Renal pelvis (tissue), 4 donors: ENCODE measurements around the gene DLG5. TPM values are rescaled to one million over a fixed set of nuclear protein-coding genes. Genes with fewer than 3 reads are reported as not detected.

Experiments used
- DNase-seq: peaks from one replicate; pipeline ENCODE4 v3.0.0-alpha.2; 2013
- polyA plus RNA-seq, 3 donors: library from polyadenylated mRNA; unstranded; fragments of 120-200 nt; gene quantifications; one replicate each; pipeline ENCODE4 v1.2.1, GENCODE V29; 2013; ENCODE audit not compliant: insufficient read length in 3 of 3

Gene DLG5
- polyA plus RNA-seq, 3 donors = 44.6 to 53.8 (median 46.0) TPM

DNA sequence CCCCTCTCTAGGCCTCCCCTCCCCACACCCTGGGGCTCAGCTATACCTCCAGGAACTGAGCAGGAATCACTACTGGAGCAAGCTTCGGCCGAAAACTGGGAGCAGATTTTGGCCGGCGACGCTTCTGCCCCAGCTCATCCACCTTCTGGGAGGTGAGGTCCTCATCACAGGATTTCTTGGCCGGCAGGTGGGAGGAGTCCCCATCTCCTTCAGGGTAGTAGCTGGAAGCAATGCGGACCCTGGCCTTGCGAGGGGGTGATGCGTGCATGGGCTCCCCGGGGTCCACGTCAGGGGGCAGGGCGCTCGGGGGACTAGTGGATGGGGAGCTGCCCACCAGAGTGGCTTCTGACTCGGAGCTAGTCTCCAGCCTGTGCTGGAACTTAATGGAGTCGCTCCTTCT lies 105.5 kb downstream of the DLG5 start:
- DNase-seq = no peak

DNA sequence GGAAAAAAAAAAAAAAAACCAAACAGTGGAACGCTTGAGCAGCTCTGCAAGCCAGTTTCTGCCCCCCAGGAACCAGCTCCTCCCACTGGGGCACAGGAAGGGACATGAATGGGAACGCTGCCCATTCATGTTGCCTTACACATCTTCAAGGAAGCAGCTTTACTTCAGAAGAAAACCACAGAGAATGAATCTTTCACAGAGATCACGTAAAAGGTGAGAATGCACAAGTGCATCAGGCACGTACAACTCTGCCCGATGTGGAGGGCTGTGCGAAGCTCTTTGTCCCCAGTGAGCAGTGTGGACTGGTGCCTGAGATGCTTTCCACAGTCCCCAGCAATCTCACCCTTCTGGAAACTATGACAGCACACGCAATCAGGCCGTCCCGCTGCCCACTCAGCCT lies 106.2 kb downstream of the DLG5 start:
- DNase-seq = no peak

DNA sequence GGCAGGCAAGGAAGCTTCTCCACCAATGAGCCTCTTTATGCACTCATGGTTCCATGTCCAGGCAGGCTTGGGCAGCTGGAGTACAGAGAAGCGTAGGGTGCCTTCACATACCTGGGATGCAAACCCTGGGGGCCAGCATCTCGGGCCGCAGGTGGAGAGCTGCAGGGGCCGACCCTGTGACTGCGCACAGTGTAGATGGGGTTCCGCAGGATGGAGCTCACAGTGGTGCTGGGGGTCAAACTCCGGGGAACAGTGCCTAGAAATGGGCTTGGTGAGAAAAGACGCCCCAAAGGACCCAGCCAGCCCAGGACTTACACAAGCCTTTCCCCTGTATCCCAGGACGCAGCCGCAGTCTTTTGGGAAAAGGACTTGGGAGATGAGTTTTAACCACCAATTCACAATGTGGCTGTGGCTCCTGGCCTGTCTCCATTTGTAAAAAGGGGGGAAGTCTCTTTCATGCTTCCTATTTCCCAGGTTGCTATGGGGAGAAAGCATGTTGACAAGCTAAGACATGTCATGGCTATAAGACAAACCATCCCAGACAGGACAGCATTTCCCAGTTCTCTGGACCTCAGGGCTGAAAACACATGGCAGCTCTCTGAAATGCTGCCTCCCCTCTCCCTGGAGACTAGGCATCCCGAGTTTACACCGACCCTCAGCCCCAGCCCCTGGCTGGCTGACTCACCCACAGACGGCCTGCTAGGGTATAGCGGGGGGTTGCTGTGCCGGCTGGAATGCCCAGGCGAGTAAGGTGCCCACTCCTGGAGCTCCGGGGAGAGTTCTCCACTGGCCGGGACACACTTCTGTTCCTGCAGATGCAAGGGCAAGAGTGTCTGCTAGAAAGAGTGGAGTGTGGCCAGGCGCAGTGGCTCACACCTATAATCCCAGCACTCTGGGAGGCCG lies 107.1 kb downstream of the DLG5 start:
- no peak for DNase-seq

DNA sequence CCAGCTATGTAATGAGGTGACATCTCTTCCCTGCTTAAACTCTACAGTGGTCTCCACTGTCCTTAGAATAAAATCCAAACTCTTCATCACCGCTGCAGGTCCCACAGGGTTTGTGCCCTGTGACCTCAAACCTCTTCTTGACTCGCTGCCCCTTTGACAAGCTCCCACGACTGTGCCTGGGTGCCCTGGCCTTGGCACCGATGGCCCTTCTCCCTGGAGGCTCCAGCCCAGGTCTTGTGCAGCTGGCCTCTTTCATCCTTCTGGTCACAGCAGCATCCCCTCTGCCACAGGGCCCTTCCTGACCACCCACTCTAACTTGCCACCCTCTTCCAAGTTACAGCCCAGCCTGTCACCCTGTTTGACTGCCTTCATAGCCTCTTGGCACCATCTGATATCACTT lies 108.2 kb downstream of the DLG5 start:
- no peak for DNase-seq

DNA sequence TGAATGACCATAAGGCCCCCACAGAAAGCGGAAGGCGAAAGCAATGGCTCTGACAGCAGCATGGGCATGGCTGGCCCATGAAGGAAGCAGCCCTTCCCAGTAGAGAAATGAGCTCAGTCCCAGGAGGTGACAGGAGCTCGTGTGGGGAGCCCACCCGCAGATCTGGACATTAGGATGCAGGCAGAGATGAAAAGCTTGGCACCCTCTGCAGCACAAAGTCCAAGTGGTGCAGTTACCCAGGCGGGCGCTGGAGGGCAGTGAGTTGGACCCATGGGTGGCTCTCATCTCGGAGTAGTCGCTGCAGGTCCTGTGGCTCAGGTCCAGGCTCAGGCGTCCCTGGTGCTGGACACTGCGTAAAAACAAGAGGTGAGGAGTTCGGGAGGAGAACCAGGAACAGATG lies 109.0 kb downstream of the DLG5 start:
- no peak for DNase-seq

DNA sequence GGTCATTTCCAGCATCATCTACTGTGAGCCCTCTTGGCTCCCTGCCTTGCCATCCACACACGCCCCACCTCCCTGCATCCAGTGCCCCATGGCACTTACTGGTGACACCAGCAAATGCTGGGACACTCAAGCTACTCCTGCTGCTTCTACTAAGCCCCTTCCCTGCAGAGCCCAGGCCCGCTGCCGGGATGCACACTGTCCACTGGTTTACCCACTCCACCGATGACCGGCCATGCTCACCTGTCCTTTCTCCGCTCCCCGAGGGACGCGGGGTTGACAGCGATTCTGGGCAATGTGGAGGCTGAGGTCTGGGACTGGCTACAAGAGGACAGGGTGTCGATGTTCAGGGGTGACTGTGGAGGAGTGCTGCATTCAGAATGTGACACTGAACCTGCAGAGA lies 110.2 kb downstream of the DLG5 start:
- DNase-seq = no peak

DNA sequence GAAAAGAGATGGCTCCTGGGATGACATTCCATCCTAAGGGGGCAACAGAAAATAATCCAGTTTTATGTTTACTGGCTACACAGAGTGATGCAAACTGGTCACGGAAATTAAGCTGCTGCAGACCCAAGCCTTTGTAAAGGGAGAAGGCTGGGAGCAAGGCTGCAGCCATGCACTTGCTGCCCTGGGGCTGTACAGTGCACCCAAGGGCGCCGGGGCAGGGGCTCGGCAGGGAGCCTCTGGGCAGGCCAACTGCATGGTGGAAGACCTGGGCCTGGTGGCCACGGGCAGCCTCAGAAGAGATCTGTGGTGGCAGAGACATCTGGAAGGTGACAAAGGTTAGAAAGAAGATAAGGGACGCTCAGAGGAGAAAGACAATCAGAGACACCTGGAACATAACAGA lies 113.8 kb downstream of the DLG5 start:
- DNase-seq = no peak

DNA sequence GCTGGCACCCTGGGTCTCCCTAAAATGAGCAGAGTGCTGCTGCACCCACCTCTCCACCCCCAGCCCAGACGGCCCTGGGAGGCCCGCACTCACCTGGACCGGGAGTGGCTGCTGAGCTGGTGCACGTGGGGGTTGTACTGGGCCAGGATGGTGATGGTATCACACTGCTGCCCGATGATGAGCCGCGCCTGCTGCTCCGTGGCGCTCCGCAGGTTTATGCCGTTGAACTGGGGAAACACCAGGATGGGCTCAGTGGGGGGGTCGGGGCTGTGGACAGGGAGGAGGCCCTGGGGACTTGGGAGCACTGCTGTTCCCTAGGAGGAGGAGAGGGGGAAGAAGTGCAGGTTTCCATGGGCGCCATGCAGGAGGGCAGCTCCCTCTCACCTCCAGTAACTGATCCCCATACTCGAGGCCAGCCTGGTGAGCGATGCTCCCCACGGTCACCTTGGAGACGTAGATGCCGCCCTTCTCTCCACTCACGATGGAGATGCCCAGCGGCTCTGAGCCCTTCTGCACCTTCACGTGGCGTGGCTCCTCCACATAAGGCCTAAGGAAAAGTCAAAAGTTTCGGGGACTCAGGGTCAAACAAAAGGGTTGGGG lies 114.6 kb downstream of the DLG5 start:
- DNase-seq = no peak

DNA sequence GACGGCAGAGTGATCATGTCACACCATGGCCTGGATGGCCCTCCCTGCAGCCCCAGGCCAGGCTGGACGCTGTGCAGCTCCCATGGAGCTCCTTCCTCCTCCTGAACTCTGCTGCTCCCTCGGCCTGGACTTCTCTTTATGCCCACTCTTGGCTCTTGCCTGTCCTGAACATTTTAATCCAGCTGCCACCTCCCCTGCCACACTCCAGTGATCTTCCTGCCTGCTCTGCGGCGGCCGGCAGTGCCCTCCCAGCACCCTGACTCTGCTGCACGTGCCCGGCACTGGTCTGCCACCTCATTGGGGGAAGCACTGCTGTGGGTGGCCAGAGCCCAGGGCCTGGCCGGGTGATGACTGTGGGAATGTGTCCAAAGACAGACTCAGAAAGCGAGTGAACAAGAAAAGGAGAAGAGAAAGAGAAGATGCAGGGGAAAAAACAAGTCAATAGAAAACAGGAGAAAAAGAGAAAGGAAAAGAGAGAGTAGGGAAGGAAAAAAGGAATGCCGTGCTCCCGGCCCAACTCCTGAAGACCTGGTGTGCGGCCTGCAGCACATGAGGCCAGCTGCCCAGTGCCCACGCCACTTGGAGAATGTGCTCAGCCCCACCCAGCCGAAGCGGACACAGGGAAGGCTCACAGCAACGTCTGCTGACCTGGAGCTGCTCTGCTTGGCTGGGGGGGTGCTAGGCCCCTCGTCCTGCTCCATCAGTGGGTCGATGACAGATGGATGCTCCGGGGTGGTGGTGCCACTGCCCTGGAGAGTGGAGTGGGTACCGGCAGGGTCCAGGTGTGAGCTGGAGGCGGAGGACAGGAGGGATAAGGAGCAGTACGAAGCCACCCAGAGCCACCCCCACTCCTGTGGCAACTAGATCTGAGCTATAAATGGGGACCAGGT lies 115.9 kb downstream of the DLG5 start:
- DNase-seq = no peak

DNA sequence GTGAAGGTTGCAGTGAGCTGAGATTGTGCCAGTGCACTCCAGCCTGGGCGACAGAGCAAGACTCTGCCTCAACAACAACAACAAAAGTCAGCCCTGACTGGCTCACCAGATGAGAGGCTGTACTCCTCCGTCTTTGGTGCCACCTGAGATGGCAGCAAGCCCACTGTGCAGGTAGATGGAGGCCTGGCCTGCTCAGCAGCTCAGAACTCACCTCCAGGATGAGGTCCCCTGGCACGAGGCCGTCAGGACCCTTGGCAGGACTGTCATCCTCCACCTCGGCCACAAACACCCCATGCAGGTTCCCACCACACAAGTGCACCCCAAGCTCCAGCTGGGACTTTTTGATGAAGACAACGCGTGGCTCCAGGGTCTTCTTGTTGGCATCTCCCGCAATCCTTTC lies 117.2 kb downstream of the DLG5 start:
- DNase-seq = no peak

DNA sequence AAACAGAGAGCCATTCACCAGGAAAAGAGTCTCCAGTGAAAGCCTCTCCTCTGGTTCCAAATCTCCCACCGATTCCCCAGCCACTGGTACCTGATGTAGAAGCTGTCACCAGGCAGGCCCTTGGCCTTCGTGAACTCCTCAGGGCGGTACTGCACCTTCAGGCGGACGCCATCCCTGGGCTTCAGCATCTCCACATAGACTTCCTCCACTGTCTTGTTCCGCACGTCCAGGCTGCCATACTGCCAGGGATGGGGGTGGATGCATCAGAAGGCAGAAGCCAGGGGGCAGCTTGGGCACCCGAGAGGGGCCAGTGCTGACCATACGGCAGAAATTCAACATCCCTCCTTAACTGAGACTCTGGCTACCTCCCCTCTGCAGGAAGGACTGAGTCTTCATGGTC lies 118.8 kb downstream of the DLG5 start:
- DNase-seq = no peak

DNA sequence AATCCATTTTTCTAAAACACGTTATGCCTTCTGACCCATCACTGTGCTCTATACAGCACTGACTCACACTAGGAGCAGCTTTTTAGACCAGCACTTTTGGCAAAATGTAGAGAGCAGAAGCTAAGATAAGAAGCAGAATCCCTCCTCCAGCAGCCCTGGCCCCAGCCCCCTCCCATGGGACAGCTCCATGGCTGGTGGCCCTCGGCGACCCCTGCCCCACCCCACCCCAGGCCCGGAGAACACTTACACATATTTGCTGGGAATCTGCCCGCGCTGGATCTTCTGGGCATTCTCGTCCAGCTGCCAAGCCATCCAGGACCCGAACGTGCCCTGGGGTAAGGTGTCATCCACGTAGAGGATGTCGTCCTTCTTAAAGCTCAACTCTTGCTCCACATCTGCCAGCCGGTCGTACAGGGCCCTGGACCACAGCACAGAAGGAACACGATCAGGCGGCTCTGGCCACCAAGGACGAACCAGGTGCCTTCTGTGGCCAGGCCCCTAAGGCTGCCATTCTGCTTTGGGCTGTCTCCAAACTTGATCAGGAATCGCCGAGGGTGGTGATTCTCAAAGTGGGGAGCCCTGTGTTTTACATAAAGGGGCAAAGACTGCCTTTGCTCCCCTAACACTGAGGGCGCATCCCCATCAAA lies 119.9 kb downstream of the DLG5 start:
- no peak for DNase-seq

DNA sequence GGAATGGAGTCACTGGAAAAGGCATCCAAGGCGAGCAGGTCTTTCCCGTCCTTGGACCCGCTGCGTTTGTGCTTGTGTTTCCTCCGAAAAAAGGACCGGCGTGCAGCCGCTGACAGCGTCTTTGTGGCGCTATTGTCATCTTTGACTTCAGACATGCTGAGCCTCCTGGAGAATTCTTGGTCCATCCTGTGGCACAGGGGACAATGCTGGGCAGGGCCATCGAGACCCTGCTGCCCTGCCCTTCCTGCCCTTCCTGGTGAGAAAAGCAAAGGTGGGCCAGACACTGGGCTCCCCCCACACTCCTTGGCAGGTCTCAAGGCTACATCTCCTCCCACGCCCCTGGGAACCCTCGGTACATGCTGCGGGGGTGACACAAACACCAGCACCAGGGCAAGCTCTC lies 120.9 kb downstream of the DLG5 start:
- no peak for DNase-seq

DNA sequence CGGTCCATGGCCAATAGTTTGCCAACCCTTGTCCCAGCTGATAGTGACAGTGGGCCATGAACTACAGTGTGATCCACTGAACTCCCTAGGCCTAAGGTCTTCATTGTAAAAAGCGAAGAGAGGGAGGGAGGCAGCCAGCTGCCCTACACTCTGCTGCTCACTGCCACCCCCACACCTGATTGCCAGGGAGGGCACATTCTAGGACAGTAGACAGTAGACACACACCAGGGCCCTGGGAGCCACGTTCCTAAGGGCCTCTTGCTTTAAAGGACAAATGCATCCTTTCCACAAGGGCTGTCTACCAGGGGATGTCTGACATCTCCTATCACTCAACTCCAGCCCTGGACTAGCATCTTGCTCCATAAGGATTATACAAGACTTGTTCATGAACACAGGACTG lies 122.2 kb downstream of the DLG5 start:
- DNase-seq = no peak

DNA sequence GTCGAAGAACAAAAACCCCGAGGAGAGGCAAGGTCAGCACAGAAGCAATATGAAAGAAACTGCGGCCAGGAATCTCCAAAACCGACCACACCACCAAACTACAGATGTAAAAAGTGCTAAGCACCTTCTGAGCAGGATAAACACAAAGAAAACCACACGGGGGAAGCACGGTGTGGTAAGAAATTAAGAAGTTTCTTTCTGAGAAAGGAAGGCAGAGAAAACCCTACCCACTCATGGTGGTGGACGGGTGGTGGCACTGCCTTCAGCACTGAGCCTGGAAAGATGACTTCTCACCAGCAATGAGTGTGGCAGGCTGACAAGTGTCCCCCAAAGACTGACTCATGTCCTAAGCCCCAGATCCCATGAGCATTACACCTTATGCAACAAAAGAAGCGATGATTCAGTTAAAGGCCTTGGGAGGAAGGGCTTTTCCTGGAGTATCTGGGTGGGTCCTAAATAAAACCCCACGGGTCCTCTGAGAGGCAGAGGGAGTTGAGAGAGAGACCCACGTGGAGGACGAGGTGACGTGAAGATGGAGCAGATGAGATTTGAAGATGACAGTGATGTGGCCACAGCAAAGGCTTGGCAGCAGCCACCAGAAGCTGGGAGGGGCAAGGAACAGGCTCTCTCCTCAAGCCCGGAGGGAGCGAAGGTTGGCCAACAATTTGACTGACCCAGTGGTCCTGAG lies 124.9 kb downstream of the DLG5 start:
- DNase-seq = no peak

DNA sequence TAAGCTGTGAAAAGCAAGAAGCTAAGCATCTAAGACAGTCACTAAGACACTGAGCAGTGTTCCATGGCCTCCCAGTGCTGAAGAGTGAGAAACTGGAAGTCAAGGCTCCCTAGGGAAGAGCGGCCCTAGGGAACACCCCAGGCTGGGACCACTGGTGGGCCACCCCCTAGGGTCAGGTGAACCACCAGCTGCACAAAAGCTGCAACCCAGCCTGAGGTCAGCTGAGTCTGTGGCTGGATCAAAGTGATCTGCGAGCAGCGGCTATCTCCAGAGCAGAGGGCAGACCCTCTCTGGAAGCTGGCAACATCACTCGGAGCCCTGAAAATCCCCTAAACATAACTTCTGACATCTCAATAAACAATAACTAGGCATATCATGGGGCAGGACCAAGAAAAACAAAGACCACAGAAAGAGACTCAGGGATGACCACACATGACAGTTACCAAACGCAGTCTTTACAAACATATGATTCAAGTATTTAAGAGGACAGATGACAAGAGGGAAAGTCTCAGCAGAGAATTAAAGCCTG lies 125.8 kb downstream of the DLG5 start:
- DNase-seq = no peak

DNA sequence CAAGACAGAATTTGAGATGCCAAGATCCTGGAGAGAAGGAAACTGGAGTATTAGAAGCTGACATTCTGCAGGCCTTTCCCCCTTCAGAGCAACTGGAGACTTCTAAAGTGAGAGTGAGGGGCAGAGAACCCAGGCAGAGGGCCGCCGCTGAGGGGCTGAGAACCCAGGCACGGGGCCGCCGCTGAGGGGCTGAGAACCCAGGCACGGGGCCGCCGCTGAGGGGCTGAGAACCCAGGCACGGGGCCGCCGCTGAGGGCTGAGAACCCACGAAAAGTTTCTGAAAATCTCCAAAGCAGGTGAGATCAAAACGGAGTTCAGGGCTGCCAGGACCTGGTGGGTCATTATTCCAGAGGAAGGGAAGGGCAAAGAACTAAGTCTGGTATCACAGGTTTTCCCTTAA lies 126.2 kb downstream of the DLG5 start:
- no peak for DNase-seq

DNA sequence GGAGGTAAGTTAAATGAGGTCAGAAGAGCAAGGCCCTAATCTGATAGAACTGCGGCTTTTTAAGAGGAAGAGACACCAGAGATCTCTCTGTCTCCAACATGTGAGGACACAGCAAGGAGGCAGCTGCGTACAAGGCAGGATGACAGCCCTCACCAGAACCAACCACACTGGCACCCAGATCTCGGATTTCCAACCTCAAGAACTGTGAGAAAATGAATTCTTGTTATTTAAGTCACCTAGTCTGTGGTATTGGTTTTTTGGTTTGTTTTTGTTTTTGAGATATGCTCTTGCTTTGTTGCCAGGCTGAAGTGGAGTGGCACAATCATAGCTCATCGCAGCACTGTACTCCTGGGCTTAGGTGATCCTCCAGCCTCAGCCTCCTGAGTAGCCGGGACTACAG lies 127.2 kb downstream of the DLG5 start:
- no peak for DNase-seq

DNA sequence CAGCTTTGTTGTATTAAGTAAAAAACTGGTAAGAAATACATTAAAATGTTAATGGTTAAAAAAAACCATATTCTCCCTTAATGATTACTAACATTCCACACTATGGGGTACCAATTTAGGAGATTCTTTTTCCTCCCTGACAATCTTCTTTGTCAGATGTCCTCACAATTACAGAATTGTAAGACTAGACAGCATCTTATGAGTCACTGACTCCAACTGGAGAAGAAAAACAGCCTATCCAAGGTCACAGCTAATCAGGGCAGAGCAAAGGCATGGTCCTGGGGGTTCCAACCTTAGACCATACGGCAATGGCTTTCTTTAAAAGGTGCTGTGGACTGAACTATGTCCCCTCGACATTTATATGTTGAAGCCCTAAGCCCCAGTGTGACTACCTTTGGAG lies 127.6 kb downstream of the DLG5 start:
- no peak for DNase-seq

DNA sequence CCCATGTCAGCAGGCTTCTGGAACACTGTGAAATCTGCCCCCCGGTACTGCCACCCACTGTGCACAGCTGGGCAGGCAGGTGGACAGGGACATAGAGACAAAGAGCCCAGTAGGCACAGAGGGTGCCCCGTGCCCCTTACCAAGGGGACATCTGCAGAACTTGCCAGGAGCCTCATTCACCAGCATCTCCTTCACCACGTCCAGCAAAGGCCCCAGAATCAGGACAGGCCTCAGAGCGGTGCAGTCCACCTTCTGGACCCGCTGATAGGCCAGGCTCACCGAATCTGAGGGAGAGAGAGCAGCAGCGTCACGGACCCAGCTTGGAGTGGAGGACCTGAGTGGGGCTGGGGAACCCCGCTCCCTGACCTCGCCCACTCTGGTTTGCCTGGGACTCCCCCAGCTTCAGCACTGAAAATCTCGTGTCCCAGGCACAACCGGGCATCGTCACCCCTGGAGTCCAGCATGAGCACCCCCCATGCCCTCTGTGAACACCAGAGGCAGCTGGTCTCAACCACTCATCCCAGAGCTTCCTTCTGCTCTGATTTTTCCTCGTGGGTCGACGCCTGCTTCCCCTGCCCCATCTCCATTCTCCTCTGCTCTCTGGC lies 130.1 kb downstream of the DLG5 start:
- DNase-seq = no peak
